BLaER1 treated with 17β-estradiol and CSF1 and Interleukin-3, amounts not matched to agents 10 nM and 100 nM (cell line): ENCODE measurements around the gene MRPL42.
A peak's percentile ranks its signal among the peaks of the same experiment; 100 is the strongest.
"Not testable (repeated sequence)": the region's sequence is repeated elsewhere in the genome, so short reads cannot be mapped to it uniquely, and the experiment has no call there.

Source experiments
- H3K27ac ChIP-seq, 11 experiments: shearing (Covaris generic); formaldehyde crosslinking; 2 replicates each; pipeline ENCODE4 v1.8.1; 2022
- H3K27me3 ChIP-seq, 11 experiments: shearing (Covaris generic); formaldehyde crosslinking; 2 replicates each; pipeline ENCODE4 v1.8.1; 2022
- H3K36me3 ChIP-seq, 11 experiments: shearing (Covaris generic); formaldehyde crosslinking; 2 replicates each; pipeline ENCODE4 v1.8.1; 2022
- H3K4me1 ChIP-seq, 10 experiments: shearing (Covaris generic); formaldehyde crosslinking; 2 replicates each; pipeline ENCODE4 v1.8.1; 2022
- H3K4me2 ChIP-seq, 11 experiments: shearing (Covaris generic); formaldehyde crosslinking; 2 replicates each; pipeline ENCODE4 v1.8.1; 2022
- H3K4me3 ChIP-seq, 10 experiments: shearing (Covaris generic); formaldehyde crosslinking; 2 replicates each; pipeline ENCODE4 v1.8.1; 2022
- H3K9ac ChIP-seq, 11 experiments: shearing (Covaris generic); formaldehyde crosslinking; 2 replicates each; pipeline ENCODE4 v1.8.1; 2022
- H3K9me3 ChIP-seq, 11 experiments: shearing (Covaris generic); formaldehyde crosslinking; replicated peaks in 1 of 11; 2 replicates each; pipeline ENCODE4 v1.8.1; 2022
- H4K20me1 ChIP-seq, 11 experiments: shearing (Covaris generic); formaldehyde crosslinking; 2 replicates each; pipeline ENCODE4 v1.8.1; 2022
- Cebpa-rat ChIP-seq, 11 experiments: shearing (Covaris generic); IDR thresholded peaks; 2 replicates each; pipeline ENCODE4 v1.8.1; 2022

The MRPL42 gene

DNA sequence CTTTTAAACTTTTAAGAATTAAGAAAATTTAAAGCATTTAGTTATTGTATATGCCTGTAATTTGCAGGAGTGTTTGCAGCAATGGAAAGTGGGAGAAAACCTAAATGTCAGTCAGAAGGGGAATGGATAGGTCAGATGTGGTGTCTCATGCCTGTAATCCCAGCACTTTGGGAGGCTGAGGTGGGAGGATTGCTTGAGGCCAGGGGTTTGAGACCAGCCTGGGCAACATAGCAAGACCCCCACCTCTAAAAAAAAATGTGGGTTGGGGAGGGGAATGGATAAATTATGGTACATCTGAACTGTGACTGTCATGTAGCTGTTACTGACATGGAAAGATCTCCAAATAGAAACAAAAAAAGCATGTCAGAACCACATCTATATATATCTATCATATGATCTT lies 2.1 kb downstream of the MRPL42 start:
- H3K4me1 ChIP-seq, result peaks cover 18 to 34% (median 22%) of the 10 kb centered on the region in 10 experiments
- TF ChIP-seq Cebpa-rat (IDR thresholded peaks at IDR 0.05), result no peak
- H3K4me2 ChIP-seq, result peak overlapping the region; percentile 79 to 93 (median 87); a peak in 21 of 22 replicates
- H3K36me3 ChIP-seq, result peaks cover 30 to 54% (median 52%) of the 10 kb centered on the region in 11 experiments
- H4K20me1 ChIP-seq, result peaks cover 0 to 22% (median 0%) of the 10 kb centered on the region in 11 experiments; a peak in 6 of 22 replicates
- no peak overlapping the region for H3K27ac ChIP-seq
- H3K4me3 ChIP-seq, result peak overlapping the region in 3 of 10 experiments; percentile 13 to 75 (median 74); a peak in 5 of 20 replicates
- no peaks in the 10 kb centered on the region for H3K9me3 ChIP-seq
- no peak overlapping the region for H3K9ac ChIP-seq
- no peaks in the 10 kb centered on the region for H3K27me3 ChIP-seq

DNA sequence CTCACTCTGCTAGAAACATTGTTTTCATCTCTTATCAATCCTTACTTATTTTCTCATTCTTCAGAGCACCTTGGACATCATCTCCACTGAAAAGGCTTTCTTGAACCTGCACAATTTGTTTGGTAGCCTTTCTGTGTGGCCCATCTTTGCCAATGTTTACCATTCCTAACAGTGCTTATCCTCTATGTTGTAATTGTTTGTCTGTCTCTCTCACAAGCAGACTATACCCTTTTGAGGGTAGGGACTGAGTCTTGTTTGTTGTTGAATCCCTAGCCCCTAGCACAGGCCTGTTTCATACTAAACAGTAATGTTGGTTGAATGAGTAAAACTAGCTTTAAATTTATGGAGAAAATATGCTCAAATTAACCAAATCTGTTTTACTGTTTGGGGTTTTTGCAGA lies 9.2 kb downstream of the MRPL42 start:
- Histone ChIP-seq H3K27ac (no peak overlapping the region), H4K20me1 (peaks cover 0 to 27% (median 7%) of the 10 kb centered on the region in 11 experiments; a peak in 10 of 22 replicates), H3K9me3 (no peaks in the 10 kb centered on the region), H3K4me3 (no peak overlapping the region), H3K27me3 (no peaks in the 10 kb centered on the region), H3K4me1 (0 out of 20 replicates have a peak, but pooled peaks cover 0 to 8% (median 0%) of the 10 kb centered on the region in 10 experiments), H3K36me3 (peaks cover 82 to 100% (median 96%) of the 10 kb centered on the region in 11 experiments), H3K9ac (no peak overlapping the region), H3K4me2 (no peak overlapping the region)
- TF ChIP-seq Cebpa-rat (IDR thresholded peaks at IDR 0.05), result no peak

DNA sequence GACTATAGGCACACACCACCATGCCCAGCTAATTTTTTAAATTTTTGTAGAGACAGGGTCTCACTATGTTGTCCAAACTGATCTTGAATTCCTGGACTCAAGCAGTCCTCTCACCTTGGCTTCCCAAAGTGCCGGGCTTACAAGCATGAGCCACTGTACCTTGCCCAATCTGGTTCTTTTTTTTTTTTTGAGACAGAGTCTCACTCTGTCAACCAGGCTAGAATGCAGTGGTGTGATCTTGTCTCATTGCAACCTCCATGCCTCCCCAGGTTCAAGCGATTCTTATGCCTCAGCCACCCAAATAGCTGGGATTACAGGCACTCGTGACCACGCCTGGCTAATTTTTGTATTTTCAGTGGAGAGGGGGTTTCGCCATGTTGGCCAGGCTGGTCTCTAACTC lies 15.4 kb downstream of the MRPL42 start:
- no peak overlapping the region for H3K27ac ChIP-seq
- H3K9ac ChIP-seq, result no peak overlapping the region
- no peak for TF ChIP-seq Cebpa-rat (IDR thresholded peaks at IDR 0.05)
- no peak overlapping the region for H3K4me2 ChIP-seq
- no peaks in the 10 kb centered on the region for H3K4me1 ChIP-seq
- no peaks in the 10 kb centered on the region for H3K9me3 ChIP-seq
- H4K20me1 ChIP-seq, result peaks cover 0 to 36% (median 8%) of the 10 kb centered on the region in 11 experiments; a peak in 11 of 22 replicates
- H3K27me3 ChIP-seq, result no peaks in the 10 kb centered on the region
- peaks cover 88 to 100% (median 96%) of the 10 kb centered on the region in 11 experiments for H3K36me3 ChIP-seq
- H3K4me3 ChIP-seq, result no peak overlapping the region

- H3K9ac ChIP-seq, result no peak overlapping the region
- no peak overlapping the region for H3K4me3 ChIP-seq
- no peaks in the 10 kb centered on the region for H3K9me3 ChIP-seq
- no peaks in the 10 kb centered on the region for H3K27me3 ChIP-seq
- no peak overlapping the region for H3K4me2 ChIP-seq
- H4K20me1 ChIP-seq, result peaks cover 0 to 36% (median 8%) of the 10 kb centered on the region in 11 experiments; a peak in 9 of 22 replicates
- peaks cover 88 to 100% (median 96%) of the 10 kb centered on the region in 11 experiments for H3K36me3 ChIP-seq
- no peaks in the 10 kb centered on the region for H3K4me1 ChIP-seq
- TF ChIP-seq Cebpa-rat (IDR thresholded peaks at IDR 0.05), result no peak
- H3K27ac ChIP-seq, result no peak overlapping the region
Measured at GRCh38 chr12:93483151-93483807, 16.0 kb downstream of the MRPL42 start.

DNA sequence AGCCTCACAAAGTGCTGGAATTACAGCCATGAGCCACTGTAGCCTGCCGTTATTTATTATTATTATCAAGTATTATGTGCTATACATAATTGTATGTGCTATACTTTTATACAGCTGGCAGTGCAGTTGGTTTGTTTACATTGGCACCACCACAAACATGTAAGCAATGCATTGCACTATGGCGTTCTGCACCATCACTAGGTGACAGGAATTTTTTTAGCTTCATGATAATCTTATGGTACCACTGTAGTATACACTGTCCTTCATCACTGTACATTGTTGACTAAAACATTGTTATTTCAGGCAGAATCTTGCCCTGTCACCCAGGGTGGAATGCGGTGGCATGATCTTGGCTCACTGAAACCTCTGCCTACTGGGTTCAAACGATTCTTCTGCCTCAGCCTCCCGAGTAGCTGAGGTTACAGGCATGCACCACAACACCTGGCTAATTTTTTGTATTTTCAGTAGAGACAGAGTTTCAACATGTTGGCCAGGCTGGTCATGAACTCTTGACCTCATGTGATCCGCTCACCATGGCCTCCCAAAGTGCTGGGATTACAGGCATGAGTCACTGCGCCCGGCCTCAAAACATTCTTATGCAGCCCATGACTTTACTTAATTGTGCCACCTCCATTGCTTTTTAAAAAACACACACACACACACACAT lies 17.1 kb downstream of the MRPL42 start:
- Histone ChIP-seq H3K4me2 (no peak overlapping the region), H3K27ac (no peak overlapping the region), H4K20me1 (peaks cover 0 to 36% (median 8%) of the 10 kb centered on the region in 11 experiments; a peak in 9 of 22 replicates), H3K4me3 (no peak overlapping the region), H3K4me1 (no peaks in the 10 kb centered on the region), H3K36me3 (peaks cover 88 to 100% (median 96%) of the 10 kb centered on the region in 11 experiments), H3K27me3 (no peaks in the 10 kb centered on the region), H3K9me3 (no peaks in the 10 kb centered on the region), H3K9ac (no peak overlapping the region)
- TF ChIP-seq Cebpa-rat (IDR thresholded peaks at IDR 0.05), result no peak

DNA sequence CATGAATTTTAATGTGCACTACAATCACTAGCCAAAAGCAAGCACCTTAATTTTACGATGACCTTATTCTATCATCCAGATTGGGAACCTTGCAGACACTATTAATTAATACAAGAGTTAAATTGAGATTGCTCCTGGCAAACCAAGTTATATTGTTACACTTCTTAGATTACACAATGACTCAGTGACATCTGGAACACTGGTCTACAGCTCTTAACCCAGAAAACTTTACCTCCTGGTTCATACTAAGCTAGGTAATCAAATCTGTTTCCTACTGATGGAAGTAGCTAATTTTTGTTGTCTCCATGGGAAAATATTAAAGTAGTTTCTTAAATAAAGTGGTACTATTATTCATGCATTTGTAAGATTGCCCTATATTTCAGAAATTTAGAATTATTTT lies 25.5 kb downstream of the MRPL42 start:
- not testable (repeated sequence) for H3K4me2 ChIP-seq, H3K4me1 ChIP-seq, H3K27me3 ChIP-seq, H3K9ac ChIP-seq, H3K9me3 ChIP-seq, H3K27ac ChIP-seq, H3K4me3 ChIP-seq
- Histone ChIP-seq H4K20me1 (peaks cover 0 to 15% (median 0%) of the 10 kb centered on the region in 11 experiments; a peak in 4 of 22 replicates), H3K36me3 (peaks cover 67 to 82% (median 77%) of the 10 kb centered on the region in 11 experiments)

- Histone ChIP-seq H4K20me1 (peaks cover 0 to 15% (median 0%) of the 10 kb centered on the region in 11 experiments; a peak in 4 of 22 replicates), H3K4me2 (no peak overlapping the region), H3K27ac (no peak overlapping the region), H3K27me3 (no peaks in the 10 kb centered on the region), H3K9ac (no peak overlapping the region), H3K36me3 (peaks cover 55 to 69% (median 64%) of the 10 kb centered on the region in 11 experiments), H3K9me3 (no peaks in the 10 kb centered on the region), H3K4me1 (no peaks in the 10 kb centered on the region), H3K4me3 (no peak overlapping the region)
- TF ChIP-seq Cebpa-rat (IDR thresholded peaks at IDR 0.05), result no peak
Measured at GRCh38 chr12:93494096-93494495, 26.8 kb downstream of the MRPL42 start.

GRCh38 chr12:93497456-93497855 lies 30.1 kb downstream of the MRPL42 start:
- H3K27me3 ChIP-seq, result no peaks in the 10 kb centered on the region
- H3K27ac ChIP-seq, result no peak overlapping the region
- H3K4me3 ChIP-seq, result no peak overlapping the region
- no peak overlapping the region for H3K4me2 ChIP-seq
- H3K36me3 ChIP-seq, result peaks cover 27 to 61% (median 47%) of the 10 kb centered on the region in 11 experiments
- no peak overlapping the region for H3K9ac ChIP-seq
- H3K9me3 ChIP-seq, result no peaks in the 10 kb centered on the region
- H3K4me1 ChIP-seq, result no peaks in the 10 kb centered on the region
- no peak for TF ChIP-seq Cebpa-rat (IDR thresholded peaks at IDR 0.05)
- H4K20me1 ChIP-seq, result peaks cover 0 to 9% (median 0%) of the 10 kb centered on the region in 11 experiments; a peak in 2 of 22 replicates

DNA sequence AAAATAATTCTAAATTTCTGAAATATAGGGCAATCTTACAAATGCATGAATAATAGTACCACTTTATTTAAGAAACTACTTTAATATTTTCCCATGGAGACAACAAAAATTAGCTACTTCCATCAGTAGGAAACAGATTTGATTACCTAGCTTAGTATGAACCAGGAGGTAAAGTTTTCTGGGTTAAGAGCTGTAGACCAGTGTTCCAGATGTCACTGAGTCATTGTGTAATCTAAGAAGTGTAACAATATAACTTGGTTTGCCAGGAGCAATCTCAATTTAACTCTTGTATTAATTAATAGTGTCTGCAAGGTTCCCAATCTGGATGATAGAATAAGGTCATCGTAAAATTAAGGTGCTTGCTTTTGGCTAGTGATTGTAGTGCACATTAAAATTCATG lies 31.5 kb downstream of the MRPL42 start:
- H3K4me1 ChIP-seq, H3K9me3 ChIP-seq, H3K27me3 ChIP-seq, H3K9ac ChIP-seq, H3K4me2 ChIP-seq, H3K4me3 ChIP-seq, H3K27ac ChIP-seq: not testable (repeated sequence)
- Histone ChIP-seq H3K36me3 (peaks cover 27 to 69% (median 54%) of the 10 kb centered on the region in 11 experiments), H4K20me1 (peaks cover 0 to 13% (median 0%) of the 10 kb centered on the region in 11 experiments; a peak in 7 of 22 replicates)
